Measurements from ENCODE around the gene LITAF.
"Not testable (repeated sequence)": the region's sequence is repeated elsewhere in the genome, so short reads cannot be mapped to it uniquely, and the experiment has no call there.

The LITAF gene

GRCh38 chr16:11597235-11598095 lies 10.7 kb upstream of the LITAF start:
- Mint-ChIP-seq H3K4me3 (no peak overlapping the region), H3K27ac (peak overlapping the region; percentile 9), H3K9me3 (no peaks in the 10 kb centered on the region), H3K36me3 (ENCODE audit: low read depth) (no peaks in the 10 kb centered on the region), H3K27me3 (no peaks in the 10 kb centered on the region), H3K4me1 (ENCODE audit: low read depth) (peaks cover 19% of the 10 kb centered on the region)

- H3K36me3 Mint-ChIP-seq (ENCODE audit: low read depth): no peaks in the 10 kb centered on the region
- H3K4me3 Mint-ChIP-seq: no peak overlapping the region
- H3K9me3 Mint-ChIP-seq: no peaks in the 10 kb centered on the region
- no peaks in the 10 kb centered on the region for H3K27me3 Mint-ChIP-seq
- H3K27ac Mint-ChIP-seq: no peak overlapping the region
- peaks cover 19% of the 10 kb centered on the region for H3K4me1 Mint-ChIP-seq (ENCODE audit: low read depth)
Observed at GRCh38 chr16:11596572-11597226, 10.0 kb upstream of the LITAF start.

GRCh38 chr16:11593581-11593980 lies 6.9 kb upstream of the LITAF start:
- H3K27ac Mint-ChIP-seq: no peak overlapping the region
- H3K4me1 Mint-ChIP-seq (ENCODE audit: low read depth): peaks cover 19% of the 10 kb centered on the region
- H3K9me3 Mint-ChIP-seq: no peaks in the 10 kb centered on the region
- no peak overlapping the region for H3K4me3 Mint-ChIP-seq
- no peaks in the 10 kb centered on the region for H3K36me3 Mint-ChIP-seq (ENCODE audit: low read depth)
- H3K27me3 Mint-ChIP-seq: no peaks in the 10 kb centered on the region

GRCh38 chr16:11593076-11593475 lies 6.4 kb upstream of the LITAF start:
- not testable (repeated sequence) for H3K27ac Mint-ChIP-seq; H3K9me3 Mint-ChIP-seq; H3K36me3 Mint-ChIP-seq (ENCODE audit: low read depth); H3K27me3 Mint-ChIP-seq; H3K4me3 Mint-ChIP-seq
- H3K4me1 Mint-ChIP-seq (ENCODE audit: low read depth): peaks cover 14% of the 10 kb centered on the region

- H3K36me3 Mint-ChIP-seq (ENCODE audit: low read depth); H3K4me3 Mint-ChIP-seq; H3K4me1 Mint-ChIP-seq (ENCODE audit: low read depth); H3K9me3 Mint-ChIP-seq; H3K27me3 Mint-ChIP-seq; H3K27ac Mint-ChIP-seq: not testable (repeated sequence)
Observed at GRCh38 chr16:11591630-11592029, 4.9 kb upstream of the LITAF start.

- peaks cover 18% of the 10 kb centered on the region for H3K4me1 Mint-ChIP-seq (ENCODE audit: low read depth)
- H3K27ac Mint-ChIP-seq: no peak overlapping the region
- H3K36me3 Mint-ChIP-seq (ENCODE audit: low read depth): peaks cover 4% of the 10 kb centered on the region
- H3K27me3 Mint-ChIP-seq: no peaks in the 10 kb centered on the region
- H3K9me3 Mint-ChIP-seq: no peaks in the 10 kb centered on the region
- no peak overlapping the region for H3K4me3 Mint-ChIP-seq
Observed at GRCh38 chr16:11589198-11589550, 2.5 kb upstream of the LITAF start.

GRCh38 chr16:11588321-11589197 lies 1.8 kb upstream of the LITAF start:
- peaks cover 7% of the 10 kb centered on the region for H3K36me3 Mint-ChIP-seq (ENCODE audit: low read depth)
- peaks cover 25% of the 10 kb centered on the region for H3K4me1 Mint-ChIP-seq (ENCODE audit: low read depth)
- no peaks in the 10 kb centered on the region for H3K27me3 Mint-ChIP-seq
- peak overlapping the region; percentile 19 for H3K27ac Mint-ChIP-seq
- no peak overlapping the region for H3K4me3 Mint-ChIP-seq
- no peaks in the 10 kb centered on the region for H3K9me3 Mint-ChIP-seq

- Mint-ChIP-seq H3K4me3 (peak overlapping the region; percentile 84), H3K27me3 (no peaks in the 10 kb centered on the region), H3K27ac (peak overlapping the region; percentile 92), H3K9me3 (no peaks in the 10 kb centered on the region), H3K36me3 (ENCODE audit: low read depth) (peaks cover 13% of the 10 kb centered on the region), H3K4me1 (ENCODE audit: low read depth) (peaks cover 33% of the 10 kb centered on the region)
Observed at GRCh38 chr16:11587643-11588247, 1.0 kb upstream of the LITAF start.

GRCh38 chr16:11586378-11586855 lies 302 bp downstream of the LITAF start:
- H3K9me3 Mint-ChIP-seq: no peaks in the 10 kb centered on the region
- peaks cover 18% of the 10 kb centered on the region for H3K36me3 Mint-ChIP-seq (ENCODE audit: low read depth)
- H3K4me3 Mint-ChIP-seq: peak overlapping the region; percentile 90
- H3K4me1 Mint-ChIP-seq (ENCODE audit: low read depth): peaks cover 46% of the 10 kb centered on the region
- no peaks in the 10 kb centered on the region for H3K27me3 Mint-ChIP-seq
- H3K27ac Mint-ChIP-seq: peak overlapping the region; percentile 95

- peaks cover 53% of the 10 kb centered on the region for H3K4me1 Mint-ChIP-seq (ENCODE audit: low read depth)
- H3K27me3 Mint-ChIP-seq: no peaks in the 10 kb centered on the region
- peak overlapping the region; percentile 90 for H3K4me3 Mint-ChIP-seq
- H3K36me3 Mint-ChIP-seq (ENCODE audit: low read depth): peaks cover 24% of the 10 kb centered on the region
- H3K27ac Mint-ChIP-seq: peak overlapping the region; percentile 95
- H3K9me3 Mint-ChIP-seq: no peaks in the 10 kb centered on the region
Observed at GRCh38 chr16:11585460-11586377, 1.0 kb downstream of the LITAF start.

GRCh38 chr16:11583889-11584565 lies 2.7 kb downstream of the LITAF start:
- Mint-ChIP-seq H3K27ac (peak overlapping the region; percentile 95), H3K27me3 (no peaks in the 10 kb centered on the region), H3K36me3 (ENCODE audit: low read depth) (peaks cover 35% of the 10 kb centered on the region), H3K4me3 (peak overlapping the region; percentile 90), H3K9me3 (no peaks in the 10 kb centered on the region), H3K4me1 (ENCODE audit: low read depth) (peaks cover 67% of the 10 kb centered on the region)

- Mint-ChIP-seq H3K27ac (peak overlapping the region; percentile 85), H3K4me1 (ENCODE audit: low read depth) (peaks cover 76% of the 10 kb centered on the region), H3K9me3 (no peaks in the 10 kb centered on the region), H3K36me3 (ENCODE audit: low read depth) (peaks cover 42% of the 10 kb centered on the region), H3K4me3 (peak overlapping the region; percentile 72), H3K27me3 (no peaks in the 10 kb centered on the region)
Observed at GRCh38 chr16:11583166-11583565, 3.6 kb downstream of the LITAF start.

- peaks cover 50% of the 10 kb centered on the region for H3K36me3 Mint-ChIP-seq (ENCODE audit: low read depth)
- H3K4me1 Mint-ChIP-seq (ENCODE audit: low read depth): peaks cover 80% of the 10 kb centered on the region
- no peaks in the 10 kb centered on the region for H3K27me3 Mint-ChIP-seq
- H3K4me3 Mint-ChIP-seq: peak overlapping the region; percentile 72
- no peaks in the 10 kb centered on the region for H3K9me3 Mint-ChIP-seq
- H3K27ac Mint-ChIP-seq: peak overlapping the region; percentile 85
Observed at GRCh38 chr16:11582157-11582814, 4.4 kb downstream of the LITAF start.
